Measurements from ENCODE around the gene C1orf53. TPM values are rescaled to one million over a fixed set of nuclear protein-coding genes. Genes with fewer than 3 reads are reported as not detected.
A peak's percentile ranks its signal among the peaks of the same experiment; 100 is the strongest.

The C1orf53 gene
- total and polyA plus RNA-seq, 9 of the 15 experiments (the other 6 are each of a cell fraction or from before 2014, with no cell fraction given) = 0.31 to 3.2 (median 2.3) TPM

- Histone ChIP-seq H3K4me2 (ENCODE audit: insufficient read depth, low read length) (no peak overlapping the region), H3K36me3 (ENCODE audit: control insufficient read depth, insufficient read depth, low read length) (no peaks in the 10 kb centered on the region), H2AFZ (ENCODE audit: low read depth, low read length) (no peak overlapping the region), H3K79me2 (ENCODE audit: control insufficient read depth, insufficient read depth, low read length) (no peaks in the 10 kb centered on the region), H3K4me1 (replicated peaks in 1 of 2; ENCODE audit: control insufficient read depth in 2 of 2, insufficient read depth in 2 of 2, low read length in 2 of 2) (peaks cover 0 to 24% of the 10 kb centered on the region in 2 experiments; a peak in 3 of 5 replicates), H3K9me1 (ENCODE audit: control insufficient read depth, insufficient read depth, low read length) (no peaks in the 10 kb centered on the region), H3K27ac (ENCODE audit: extremely low read depth, low read depth, low read length) (no peak overlapping the region), H4K20me1 (replicated peaks; ENCODE audit: control insufficient read depth, insufficient read depth, low read length) (no peaks in the 10 kb centered on the region), H3K9ac (ENCODE audit: insufficient read depth in 1 of 2, low read depth in 2 of 2, low read length in 2 of 2) (no peak overlapping the region), H3K4me3 (no peak overlapping the region), H3K9me3 (replicated peaks; ENCODE audit: control insufficient read depth, insufficient read depth, low read depth, low read length) (no peaks in the 10 kb centered on the region), H3K27me3 (ENCODE audit: control insufficient read depth in 2 of 2, insufficient read depth in 2 of 2, low read length in 2 of 2) (peaks cover 41 to 52% of the 10 kb centered on the region in 2 experiments)
- WGBS (ENCODE audit: insufficient coverage, low coverage, missing lambda C conversion rate) = 11% methylated on average over 2 of the region's 2 CpGs
- no peak for ATAC-seq
- no TSS peak for BruUV-seq (replicated peaks)
- FAIRE-seq = peak; percentile 37
- intact Hi-C loops (cut with micrococcal nuclease) = loop anchor here (5.0 to 10.0 kb wide), 4 partner anchors 145 to 587 kb away; partner anchors contain the start of gene DENND1B
- no peak for DNase-seq (ENCODE audit: extremely low read depth in 1 of 4, low spot score in 3 of 4)
- ChIA-PET CTCF (ENCODE audit: low intra/inter-chr PET ratio) (no interaction called here), POLR2A (no interaction called here)
- in situ Hi-C loops (cut with MboI) = loop anchor here (5.0 kb wide), 1 partner anchor 400 kb away; no protein-coding TSS in a partner anchor
- TF ChIP-seq SIN3A (IDR thresholded peaks at IDR 0.05; ENCODE audit: borderline replicate concordance in 2 of 2, control insufficient read depth in 1 of 2, low read depth in 2 of 2, low read length in 2 of 2) (no peak), KAT2B (IDR thresholded peaks at IDR 0.05; ENCODE audit: low read depth, low read length) (no peak), ZNF280A (IDR thresholded peaks at IDR 0.05; ENCODE audit: low read depth, partially characterized antibody) (no peak), ZNF395 (CRISPR knock-in tag; IDR thresholded peaks at IDR 0.05) (no peak), KLF10 (CRISPR knock-in tag; IDR thresholded peaks at IDR 0.05) (no peak), PTRF (tag; IDR thresholded peaks at IDR 0.05) (no peak), ZNF696 (CRISPR knock-in tag; conservative IDR thresholded peaks at IDR 0.05) (no peak), ZBTB9 (CRISPR knock-in tag; IDR thresholded peaks at IDR 0.05) (no peak), TRIM28 (IDR thresholded peaks at IDR 0.05) (no peak)
Observed at GRCh38 chr1:197922070-197922390, 19.6 kb downstream of the C1orf53 start.
